Measurements from ENCODE around the gene CDH4.

- TF ChIP-seq CTCF (IDR thresholded peaks at IDR 0.05; ENCODE audit: insufficient read depth, low read depth, low read length) (no peak), EZH2 (IDR thresholded peaks at IDR 0.05; ENCODE audit: insufficient read depth, low read length) (no peak)
These were observed 609.8 kb downstream of the CDH4 start for GRCh38 chr20:61861858-61862257.

Measured in astrocyte (in vitro differentiated cells and primary cell).